Epithelial cell of esophagus (primary cell): Measurements from ENCODE around the gene RNF186.

Experiments
- DNase-seq: peaks from one replicate; pipeline ENCODE4 v3.0.0; 2010; ENCODE audit warnings: low read depth
- H3K4me3 ChIP-seq: 2 replicates; pipeline ENCODE4 v1.5.1; 2011; ENCODE audit warnings: mild to moderate bottlenecking, low read length, control low read depth
- TF ChIP-seq, protein P1 (sequence below): IDR thresholded peaks from 2 replicates; pipeline ENCODE4 v1.5.1; 2011; ENCODE audit warnings: low read depth, mild to moderate bottlenecking, low read length, control low read depth, inconsistent platforms; ENCODE audit not compliant: insufficient read depth; ENCODE audit errors: missing control alignments

The RNF186 gene

GRCh38 chr1:19845555-19845954 lies 30.5 kb upstream of the RNF186 start:
- TF ChIP-seq, protein P1, sequence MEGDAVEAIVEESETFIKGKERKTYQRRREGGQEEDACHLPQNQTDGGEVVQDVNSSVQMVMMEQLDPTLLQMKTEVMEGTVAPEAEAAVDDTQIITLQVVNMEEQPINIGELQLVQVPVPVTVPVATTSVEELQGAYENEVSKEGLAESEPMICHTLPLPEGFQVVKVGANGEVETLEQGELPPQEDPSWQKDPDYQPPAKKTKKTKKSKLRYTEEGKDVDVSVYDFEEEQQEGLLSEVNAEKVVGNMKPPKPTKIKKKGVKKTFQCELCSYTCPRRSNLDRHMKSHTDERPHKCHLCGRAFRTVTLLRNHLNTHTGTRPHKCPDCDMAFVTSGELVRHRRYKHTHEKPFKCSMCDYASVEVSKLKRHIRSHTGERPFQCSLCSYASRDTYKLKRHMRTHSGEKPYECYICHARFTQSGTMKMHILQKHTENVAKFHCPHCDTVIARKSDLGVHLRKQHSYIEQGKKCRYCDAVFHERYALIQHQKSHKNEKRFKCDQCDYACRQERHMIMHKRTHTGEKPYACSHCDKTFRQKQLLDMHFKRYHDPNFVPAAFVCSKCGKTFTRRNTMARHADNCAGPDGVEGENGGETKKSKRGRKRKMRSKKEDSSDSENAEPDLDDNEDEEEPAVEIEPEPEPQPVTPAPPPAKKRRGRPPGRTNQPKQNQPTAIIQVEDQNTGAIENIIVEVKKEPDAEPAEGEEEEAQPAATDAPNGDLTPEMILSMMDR, result no peak

GRCh38 chr1:19844731-19845495 lies 29.8 kb upstream of the RNF186 start:
- TF ChIP-seq, protein P1, result no peak
- H3K4me3 ChIP-seq, result no peak overlapping the region
- no peak for DNase-seq

More at GRCh38 chr1:19845555-19845954, 30.5 kb upstream of the RNF186 start:
- no peak for DNase-seq
- no peak overlapping the region for H3K4me3 ChIP-seq

GRCh38 chr1:19840228-19840627 lies 25.1 kb upstream of the RNF186 start:
- no peak overlapping the region for H3K4me3 ChIP-seq
- TF ChIP-seq, protein P1, result no peak
- DNase-seq, result no peak

DNA sequence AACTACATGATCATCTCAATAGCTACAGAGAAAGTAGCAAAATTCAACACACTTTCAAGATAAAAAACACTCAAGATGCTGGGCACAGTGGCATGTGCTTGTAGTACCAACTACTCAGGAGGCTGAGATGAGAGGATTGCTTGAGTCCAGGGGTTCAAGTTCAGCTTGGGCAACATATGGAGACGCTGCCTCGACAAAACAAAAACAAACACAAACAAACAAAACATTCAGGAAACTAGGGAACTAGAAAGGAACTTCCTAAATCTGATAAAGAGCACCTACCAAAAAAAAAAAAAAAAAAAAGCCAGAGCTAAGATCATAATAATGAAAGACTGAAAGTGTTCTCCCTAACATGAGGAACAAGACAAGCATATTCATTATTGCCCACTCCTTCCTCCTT lies 22.8 kb upstream of the RNF186 start:
- no peak for DNase-seq
- no peak overlapping the region for H3K4me3 ChIP-seq
- TF ChIP-seq, protein P1, result no peak

DNA sequence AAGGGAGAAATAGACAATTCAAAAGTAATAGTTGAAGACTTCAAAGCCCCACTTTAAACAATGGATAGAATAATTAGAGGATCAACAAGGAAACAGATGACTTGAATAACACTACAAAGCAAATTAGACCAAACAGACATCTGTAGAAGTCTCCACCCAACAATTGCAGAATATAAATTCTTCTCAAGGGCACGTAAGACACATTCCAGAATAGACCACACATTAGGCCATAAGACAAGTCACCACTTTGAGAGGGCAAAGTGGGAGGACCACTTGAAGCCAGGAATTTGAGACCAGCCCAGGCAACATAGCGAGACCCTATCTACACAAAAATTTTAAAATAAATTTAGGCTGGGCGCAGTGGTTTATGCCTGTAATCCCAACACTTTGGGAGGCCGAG lies 20.5 kb upstream of the RNF186 start:
- no peak overlapping the region for H3K4me3 ChIP-seq
- DNase-seq, result no peak
- TF ChIP-seq, protein P1, result no peak

GRCh38 chr1:19831441-19831840 lies 16.4 kb upstream of the RNF186 start:
- H3K4me3 ChIP-seq, result no peak overlapping the region
- no peak for DNase-seq
- TF ChIP-seq, protein P1, result no peak

- H3K4me3 ChIP-seq, result no peak overlapping the region
- peak; percentile 43 for DNase-seq
- TF ChIP-seq, protein P1, result no peak
These were observed 13.5 kb upstream of the RNF186 start for GRCh38 chr1:19828546-19828945.
